ENCODE results near the gene ZNF57. TPM values are rescaled to one million over a fixed set of nuclear protein-coding genes. Genes with fewer than 3 reads are reported as not detected.
"Not testable (repeated sequence)": the region's sequence is repeated elsewhere in the genome, so short reads cannot be mapped to it uniquely, and the experiment has no call there.

The ZNF57 gene
- total RNA-seq (2014; rRNA removed; shearing (Covaris generic)), result 5.6 and 5.7 TPM in 2 replicates

- peak; percentile 96 for DNase-seq (ENCODE audit: low spot score)
Observed at GRCh38 chr19:2900296-2901252, at the start of gene ZNF57. Gene ZNF57 (plus strand): TSS chr19:2900928. CDS start chr19:2901046, 118 bp downstream.

- no peak for DNase-seq (ENCODE audit: low spot score)
Observed at GRCh38 chr19:2852598-2852997, 48.1 kb upstream of the ZNF57 start.

- DNase-seq (ENCODE audit: low spot score), result no peak
Observed at GRCh38 chr19:2853015-2853606, 47.6 kb upstream of the ZNF57 start.

DNA sequence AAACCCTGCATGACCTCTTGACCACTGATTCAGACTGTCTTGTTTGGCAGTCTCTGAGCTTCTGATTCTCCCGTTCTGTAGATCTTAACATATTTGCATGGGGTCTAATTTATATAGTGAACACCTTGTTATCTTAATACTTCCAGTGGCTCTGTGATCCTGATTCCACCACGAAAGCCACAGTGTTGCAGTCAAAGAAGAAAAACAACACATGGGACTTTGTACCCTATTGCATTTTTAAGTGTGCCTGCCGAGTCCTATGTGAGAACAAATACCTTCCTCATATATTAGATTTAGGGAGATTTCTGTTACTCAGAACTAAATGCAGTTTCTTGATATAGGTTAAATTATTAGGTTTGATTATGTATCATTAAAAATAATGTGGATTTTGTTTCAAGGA lies 45.9 kb upstream of the ZNF57 start:
- DNase-seq (ENCODE audit: low spot score), result no peak

DNA sequence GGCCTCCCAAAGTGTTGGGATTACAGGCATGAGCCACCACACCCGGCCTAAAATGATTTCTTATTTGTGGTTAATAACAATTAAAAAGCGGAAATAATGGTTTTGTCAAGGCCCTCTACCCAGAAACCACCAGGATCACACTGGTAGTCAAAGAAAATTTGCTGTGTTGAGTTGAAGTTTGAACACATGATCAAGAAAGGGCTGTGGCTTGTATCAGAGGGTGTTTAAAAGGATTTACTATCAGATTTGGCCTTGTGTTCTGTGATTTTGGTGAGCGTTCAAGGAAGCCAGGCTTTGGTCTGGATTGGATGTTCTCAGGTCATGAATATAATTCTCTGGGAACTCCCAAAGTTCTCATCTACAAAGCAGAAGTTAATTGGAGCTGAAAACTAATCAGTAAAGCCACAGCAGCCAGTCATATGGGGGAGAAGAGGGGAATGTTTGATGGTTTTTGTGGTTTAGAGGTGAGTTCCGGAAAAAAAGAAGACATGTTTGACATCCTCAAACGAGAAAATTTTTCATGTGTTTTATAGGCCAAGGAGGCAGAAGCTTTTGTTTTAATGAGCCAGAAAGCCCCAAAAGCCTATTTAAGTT lies 44.2 kb upstream of the ZNF57 start:
- no peak for DNase-seq (ENCODE audit: low spot score)

DNA sequence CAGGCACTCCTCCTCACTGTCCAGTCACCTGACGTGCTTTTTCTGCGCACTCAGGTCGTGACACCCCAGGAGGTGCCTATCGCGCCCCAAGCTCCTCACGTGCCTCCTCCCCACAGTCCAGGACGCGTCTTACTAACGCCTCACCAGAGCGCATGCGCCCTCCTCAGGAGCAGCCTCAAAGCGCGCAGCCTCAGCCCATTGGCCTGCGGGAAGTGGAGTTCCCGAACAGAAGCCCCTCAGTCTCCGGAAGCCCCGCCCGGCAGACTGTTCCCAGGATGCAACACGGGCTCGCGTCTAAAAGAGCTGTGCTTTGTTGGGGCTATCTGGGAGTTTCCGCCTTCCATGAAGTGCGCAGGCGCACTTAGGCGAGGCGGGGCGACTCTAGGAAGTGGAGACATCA lies 41.9 kb upstream of the ZNF57 start:
- DNase-seq (ENCODE audit: low spot score), result no peak

DNA sequence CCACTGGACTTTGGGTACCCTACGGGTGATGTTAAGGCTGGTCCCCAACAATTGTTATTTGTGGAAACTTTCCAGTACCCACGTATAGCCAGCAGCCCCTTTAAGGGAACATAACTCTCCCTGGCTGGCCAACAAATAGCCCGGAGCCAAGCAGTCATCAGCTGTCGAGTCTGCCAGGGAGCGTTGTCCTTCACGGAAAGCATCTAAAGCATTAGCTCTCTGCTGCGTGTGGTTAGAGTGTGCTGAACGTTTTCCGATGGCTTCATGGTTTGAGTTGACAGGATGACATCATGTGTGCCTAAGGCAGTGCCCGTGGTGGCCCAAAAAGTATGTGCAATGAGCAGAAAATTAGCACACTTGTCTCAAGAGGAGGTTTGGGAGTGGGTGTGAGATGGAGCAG lies 36.9 kb upstream of the ZNF57 start:
- no peak for DNase-seq (ENCODE audit: low spot score)

DNA sequence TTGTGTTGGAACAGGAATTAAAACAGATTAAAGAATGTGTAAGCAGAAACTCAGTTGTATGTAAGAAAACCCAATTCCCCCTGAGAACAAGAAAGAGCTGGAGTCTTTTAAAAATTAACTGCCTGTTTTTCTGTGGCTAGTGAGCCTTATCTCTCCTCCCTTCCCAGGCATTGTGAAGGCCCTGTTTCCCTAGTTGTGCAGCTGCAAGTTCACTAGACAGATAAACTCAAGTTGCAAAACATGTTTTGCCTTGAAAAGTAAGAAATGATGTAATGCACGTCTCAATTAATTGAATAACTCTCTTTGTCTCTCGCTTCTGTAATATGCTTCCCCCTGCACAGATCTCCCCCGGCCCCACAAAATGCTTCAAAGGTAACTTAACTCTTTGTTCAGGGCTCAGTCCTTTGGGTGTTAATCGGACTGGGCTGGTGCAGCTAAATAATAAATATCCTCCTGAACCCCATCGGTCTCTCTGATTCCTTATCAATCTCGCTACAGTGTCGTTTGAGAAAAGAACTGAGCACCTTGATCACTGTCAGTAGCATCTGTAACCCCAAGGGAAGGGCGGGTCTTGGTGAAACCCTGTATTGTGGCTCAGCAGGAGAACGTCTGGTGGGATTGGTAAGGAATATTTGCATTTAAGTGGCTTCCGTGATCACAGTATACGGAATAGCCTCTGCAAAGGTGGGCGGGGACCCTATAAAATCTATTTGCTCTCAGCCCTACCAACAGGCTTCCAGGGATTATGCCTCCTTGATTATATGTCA lies 35.2 kb upstream of the ZNF57 start:
- DNase-seq (ENCODE audit: low spot score), result no peak

- DNase-seq (ENCODE audit: low spot score), result no peak
Observed at GRCh38 chr19:2866495-2867024, 34.2 kb upstream of the ZNF57 start.

DNA sequence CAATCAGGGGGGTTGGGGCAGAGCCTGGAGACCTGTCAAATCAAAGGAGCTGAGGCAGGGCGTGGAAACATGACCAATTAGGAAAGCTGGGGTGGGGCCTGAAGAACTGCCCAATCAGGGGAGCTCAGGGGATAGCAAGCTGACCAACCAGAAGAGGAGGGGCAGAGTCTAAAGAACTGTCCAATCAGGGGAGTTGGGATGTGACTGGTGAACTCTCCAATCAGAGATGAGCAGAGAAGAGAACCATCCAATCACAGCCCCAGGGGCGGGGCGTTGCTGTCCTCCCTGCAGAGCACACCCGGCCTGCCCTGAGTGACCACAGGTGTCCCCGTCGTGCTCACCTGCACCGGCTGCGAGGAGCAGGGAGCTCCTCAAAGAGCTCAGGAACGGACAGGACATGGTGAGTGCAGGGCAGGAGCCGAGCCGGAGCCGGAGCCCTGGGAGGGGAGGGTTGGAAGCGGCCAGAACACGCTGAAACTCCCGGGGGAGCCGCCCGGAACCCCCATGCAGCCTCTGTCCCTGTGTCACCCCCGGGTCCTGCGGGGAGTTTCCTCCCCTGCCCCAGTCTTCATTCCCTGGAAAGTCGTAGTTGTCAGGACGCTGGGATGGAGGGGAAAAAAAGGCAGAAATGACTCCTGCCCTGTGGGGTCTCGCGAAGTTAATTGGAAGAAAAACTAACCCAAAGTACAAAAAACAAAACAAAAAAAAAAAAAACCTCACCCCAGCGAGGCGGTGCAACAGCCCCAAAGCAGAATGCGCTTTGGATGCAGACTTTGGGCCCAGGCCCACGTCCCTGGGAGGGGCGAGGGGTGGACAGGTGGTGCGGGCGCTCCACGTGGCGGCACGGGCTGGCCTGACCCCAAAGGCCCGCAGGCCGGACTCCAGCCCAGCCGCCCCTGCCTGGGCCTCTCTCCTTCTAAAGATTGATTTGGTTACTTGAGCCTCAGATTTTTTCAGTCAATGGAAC lies 33.4 kb upstream of the ZNF57 start, which contains the start of gene ZNF556:
Gene ZNF556 (plus strand): TSS at position 311 of the 967 bp plus-strand sequence. CDS start 87 bp downstream, at position 398.
- DNase-seq (ENCODE audit: low spot score), result peak; percentile 72

- DNase-seq (ENCODE audit: low spot score), result no peak
Observed at GRCh38 chr19:2869618-2870017, 31.1 kb upstream of the ZNF57 start.

- DNase-seq (ENCODE audit: low spot score), result not testable (repeated sequence)
Observed at GRCh38 chr19:2872175-2872574, 28.6 kb upstream of the ZNF57 start.

DNA sequence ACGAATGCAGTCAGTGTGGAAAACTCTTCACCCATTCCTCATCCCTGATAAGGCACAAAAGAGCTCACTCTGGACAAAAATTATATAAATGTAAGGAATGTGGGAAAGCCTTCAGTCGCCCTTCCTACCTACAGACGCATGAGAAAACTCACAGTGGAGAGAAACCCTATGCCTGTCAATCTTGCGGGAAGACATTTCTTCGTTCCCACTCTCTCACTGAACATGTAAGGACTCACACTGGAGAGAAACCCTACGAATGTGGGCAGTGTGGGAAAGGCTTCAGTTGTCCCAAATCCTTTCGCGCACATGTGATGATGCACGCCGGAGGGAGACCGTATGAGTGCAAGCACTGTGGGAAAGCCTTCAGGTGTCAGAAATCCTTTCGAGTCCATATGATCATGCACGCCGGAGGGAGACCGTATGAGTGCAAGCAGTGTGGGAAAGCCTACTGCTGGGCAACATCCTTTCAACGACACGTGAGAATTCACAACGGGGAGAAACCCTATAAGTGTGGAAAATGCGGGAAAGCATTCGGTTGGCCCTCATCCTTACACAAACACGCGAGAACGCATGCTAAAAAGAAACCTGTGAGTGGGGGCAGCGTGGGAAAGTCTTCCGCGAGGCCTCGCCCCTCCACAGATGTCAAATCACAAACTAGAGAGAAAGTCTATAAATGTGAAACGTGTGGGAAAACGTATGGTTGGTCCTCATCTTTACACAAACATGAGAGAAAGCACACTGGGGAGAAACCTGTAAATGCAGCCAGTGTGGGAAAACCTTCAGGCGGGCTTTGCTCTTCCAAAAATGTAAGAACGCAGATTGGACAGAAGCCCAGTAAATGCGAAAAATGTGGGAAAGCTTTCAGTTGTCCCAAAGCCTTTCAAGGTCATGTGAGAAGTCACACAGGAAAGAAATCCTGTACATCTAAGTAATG lies 23.1 kb upstream of the ZNF57 start:
- DNase-seq (ENCODE audit: low spot score), result no peak

DNA sequence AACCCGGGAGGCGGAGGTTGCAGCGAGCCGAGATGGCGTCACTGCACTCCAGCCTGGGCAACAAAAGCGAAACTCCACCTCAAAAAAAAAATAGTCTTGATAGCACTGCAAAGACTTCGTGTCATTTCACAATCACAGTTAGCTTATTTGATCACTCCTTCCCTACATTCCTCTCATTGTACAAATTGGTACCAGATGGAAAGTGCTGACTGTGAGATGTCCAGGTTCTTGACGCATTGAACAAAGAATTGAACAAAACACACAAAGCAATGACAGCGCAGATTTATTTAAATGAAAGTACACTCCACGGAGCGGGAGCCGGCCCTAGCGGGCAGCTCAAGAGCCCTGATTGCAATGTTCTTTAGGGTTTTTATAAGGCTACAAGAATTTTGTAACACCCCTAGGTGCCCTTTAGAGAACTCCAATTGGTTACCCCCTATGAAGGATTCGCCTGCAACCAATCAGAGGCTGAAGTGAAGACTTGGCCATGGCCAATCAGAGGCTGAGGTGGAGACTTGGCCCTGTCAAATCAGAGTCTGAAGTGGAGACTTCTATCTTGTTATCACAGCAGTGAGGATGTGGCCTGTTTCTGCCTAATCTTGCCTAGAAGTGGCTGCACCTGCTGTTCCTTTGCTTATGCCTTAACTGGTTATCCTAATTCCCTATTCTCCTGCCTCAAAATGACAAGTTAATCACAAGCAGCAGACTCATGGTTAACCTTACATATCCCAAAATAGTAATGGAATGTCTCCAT lies 16.9 kb upstream of the ZNF57 start:
- no peak for DNase-seq (ENCODE audit: low spot score)

DNA sequence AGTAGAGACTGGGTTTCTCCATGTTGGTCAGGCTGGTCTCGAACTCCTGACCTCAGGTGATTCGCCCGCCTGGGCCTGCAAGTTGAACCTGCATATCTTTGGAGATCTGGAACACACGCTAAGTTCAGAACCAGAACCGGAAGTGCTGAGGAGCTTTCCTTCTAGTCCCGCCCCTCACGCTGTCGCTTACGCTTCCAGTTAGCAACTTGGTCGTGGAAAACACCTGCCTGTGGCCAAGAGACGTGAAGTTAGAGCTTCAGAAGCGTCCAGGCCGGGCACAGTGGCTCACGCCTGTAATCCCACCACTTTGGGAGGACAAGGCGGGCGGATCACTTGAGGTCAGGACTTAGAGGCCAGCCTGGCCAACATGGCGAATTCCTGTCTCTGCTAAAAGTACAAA lies 15.0 kb upstream of the ZNF57 start:
- DNase-seq (ENCODE audit: low spot score), result no peak

DNA sequence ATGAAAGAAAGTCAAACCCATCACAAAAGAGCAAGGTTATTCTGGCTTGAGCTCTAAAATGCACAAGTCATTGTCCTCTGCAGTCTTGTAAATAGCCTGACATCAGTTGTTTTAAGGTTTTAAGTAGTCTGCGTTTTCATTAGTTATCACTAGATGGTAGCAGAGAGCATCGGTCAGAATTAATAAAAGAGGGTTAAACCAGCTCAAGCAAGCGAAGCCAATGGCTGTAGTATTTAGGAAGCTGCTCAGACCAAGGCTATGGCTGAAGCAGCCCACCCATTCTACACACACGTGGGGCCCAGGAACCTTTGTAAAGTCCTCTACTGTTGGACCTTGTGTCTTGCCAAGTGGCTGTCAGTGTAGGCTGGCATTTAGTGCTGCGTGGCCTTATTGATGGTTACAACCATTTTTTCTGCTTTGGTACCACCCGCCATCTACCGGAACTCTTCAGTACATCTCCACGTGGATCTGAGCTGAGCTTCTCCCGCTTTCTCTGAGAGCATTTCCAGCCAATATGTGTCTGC lies 13.3 kb upstream of the ZNF57 start:
- DNase-seq (ENCODE audit: low spot score), result peak; percentile 87

DNA sequence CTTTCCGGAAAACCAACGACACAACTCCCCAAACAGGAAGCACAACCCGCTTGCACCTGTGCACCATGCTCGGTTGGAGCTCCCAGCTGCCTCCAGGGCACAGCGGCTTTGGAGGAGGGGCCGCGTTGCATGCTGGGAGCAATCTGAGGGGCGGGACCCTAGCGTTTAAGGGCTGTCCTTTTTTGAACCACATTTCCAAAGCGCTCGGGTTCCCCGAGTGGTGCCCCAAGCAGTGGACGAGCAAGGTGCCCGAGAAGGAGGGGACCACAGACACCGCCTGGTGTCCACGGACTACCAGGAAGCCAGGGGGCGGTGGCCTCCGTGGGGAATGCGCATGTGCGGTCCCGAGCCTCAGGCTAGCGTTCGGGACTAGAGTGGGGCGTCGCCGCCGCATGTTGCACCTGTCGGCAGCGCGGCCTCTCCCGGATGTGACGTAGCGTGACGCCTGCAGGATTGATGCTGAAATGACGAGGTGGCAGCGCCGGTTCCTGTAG lies 11.9 kb upstream of the ZNF57 start:
- peak; percentile 91 for DNase-seq (ENCODE audit: low spot score)

- not testable (repeated sequence) for DNase-seq (ENCODE audit: low spot score)
Observed at GRCh38 chr19:2890531-2890930, 10.2 kb upstream of the ZNF57 start.

All from HT-29 (cell line).